ENCODE measurements around the gene SPSB3.
"Not testable (repeated sequence)": the region's sequence is repeated elsewhere in the genome, so short reads cannot be mapped to it uniquely, and the experiment has no call there.

Gene SPSB3

DNA sequence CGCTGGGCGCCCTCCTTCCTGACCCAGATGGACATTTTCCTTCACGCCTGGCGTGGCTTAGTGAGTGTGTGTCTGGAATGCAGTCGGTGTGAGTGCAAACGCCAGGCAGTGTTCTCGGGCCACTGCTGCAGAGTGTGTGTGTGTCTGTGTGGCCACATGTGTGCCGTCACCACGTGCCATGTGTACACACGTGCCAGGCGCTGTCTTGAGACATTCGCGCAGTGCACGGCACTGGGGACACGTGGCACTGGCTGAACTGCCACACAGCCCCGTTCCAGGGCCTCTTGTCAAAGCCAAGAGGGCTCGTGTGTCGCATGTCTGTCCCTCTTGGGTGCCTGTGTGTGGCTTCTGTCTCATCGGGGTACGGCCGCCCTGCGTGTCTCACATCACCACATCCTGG lies 47.6 kb downstream of the SPSB3 start:
- no peak for DNase-seq

DNA sequence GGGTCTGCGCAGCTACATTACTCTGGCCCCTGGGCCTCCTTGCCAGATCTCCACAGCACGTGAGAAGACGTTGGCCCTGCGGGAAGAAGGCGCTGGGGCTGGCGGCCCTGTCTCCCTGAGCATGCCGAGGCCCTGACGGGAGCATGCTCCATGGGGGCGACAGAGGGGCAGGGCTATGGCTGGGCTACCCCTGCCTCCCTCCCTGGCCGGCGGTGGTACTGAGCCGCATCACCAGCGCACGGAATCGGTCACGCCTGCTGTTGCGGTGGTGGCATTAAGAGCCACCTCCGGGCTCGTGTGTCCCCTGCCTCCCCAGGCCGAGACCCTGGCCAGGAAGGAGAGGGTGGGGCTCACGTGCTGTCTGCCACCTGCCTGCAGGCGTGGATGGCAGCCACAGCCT lies 48.2 kb downstream of the SPSB3 start:
- no peak for DNase-seq

DNA sequence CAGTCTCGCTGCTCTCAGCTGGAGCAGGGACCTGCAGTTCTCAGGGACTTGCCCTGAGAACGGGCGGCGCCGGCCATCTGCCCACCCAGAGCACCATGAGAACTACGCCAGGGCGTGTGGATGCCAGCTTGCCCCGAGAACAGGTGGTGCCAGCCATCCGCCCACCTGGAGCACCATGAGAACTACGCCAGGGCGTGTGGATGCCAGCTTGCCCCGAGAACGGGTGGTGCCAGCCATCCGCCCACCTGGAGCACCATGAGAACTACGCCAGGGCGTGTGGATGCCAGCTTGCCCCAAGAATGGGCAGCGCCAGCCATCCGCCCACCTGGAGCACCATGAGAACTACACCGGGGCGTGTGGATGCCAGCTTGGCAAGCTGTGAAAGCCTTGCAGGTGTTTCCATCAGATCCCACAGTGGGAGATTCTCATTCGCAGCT lies 49.8 kb downstream of the SPSB3 start:
- DNase-seq, result not testable (repeated sequence)

DNA sequence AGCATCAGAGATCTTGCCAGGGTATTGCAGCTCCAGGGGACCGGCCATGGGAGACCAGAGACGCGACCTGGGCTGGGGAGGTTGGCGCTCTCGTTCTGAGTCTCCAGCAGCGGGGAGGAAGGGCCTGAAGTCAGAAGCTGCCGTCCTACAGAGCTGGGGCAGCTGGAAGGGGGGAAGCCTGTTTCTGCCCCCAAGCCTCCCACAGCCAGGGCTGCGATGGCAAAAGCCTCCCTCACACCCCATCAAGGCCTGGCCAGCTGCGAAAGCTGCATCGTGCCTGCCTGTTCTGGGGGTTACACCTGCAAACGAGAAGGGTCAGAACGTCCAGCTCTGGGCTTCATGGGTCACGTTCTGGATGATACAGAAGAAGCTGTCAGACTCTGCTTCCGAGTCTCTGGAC lies 50.3 kb downstream of the SPSB3 start:
- no peak for DNase-seq

DNA sequence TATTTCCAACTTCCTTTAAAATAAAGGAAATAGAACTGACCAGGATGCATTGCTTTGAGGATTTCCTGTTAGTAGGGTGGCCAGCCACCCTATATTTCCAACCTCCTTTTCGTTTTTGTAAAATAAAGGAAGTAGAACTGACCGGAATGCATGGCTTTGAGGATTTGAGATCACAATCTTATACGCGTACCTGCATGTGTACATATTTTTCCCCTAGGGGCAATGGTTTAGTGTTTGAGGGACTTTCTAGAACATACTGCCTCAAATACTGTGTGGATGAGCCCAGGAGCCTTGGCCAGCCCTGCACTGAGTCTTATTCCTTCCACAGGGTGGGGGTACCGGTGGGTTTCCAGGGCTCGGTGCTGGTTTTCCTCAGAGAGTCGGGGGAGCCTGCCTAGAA lies 50.8 kb downstream of the SPSB3 start:
- DNase-seq, result no peak

DNA sequence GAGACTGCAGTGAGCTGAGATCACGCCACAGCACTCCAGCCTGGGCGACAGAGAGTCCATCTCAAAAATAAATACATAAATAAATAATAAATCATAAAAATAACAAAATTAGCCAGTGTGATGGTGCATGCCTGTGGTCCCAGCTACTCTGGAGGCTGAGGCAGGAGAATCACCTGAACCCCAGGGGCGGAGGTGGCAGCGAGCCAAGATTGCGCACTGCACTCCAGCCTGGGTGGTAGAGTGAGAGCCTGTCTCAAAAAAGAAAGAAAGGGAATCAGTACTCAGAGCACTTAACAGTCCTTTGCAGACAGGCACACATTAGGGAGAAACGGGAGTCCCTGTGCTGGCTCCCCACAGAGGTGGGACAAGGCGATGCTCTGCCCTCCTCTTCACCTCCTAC lies 51.3 kb downstream of the SPSB3 start:
- DNase-seq, result no peak

DNA sequence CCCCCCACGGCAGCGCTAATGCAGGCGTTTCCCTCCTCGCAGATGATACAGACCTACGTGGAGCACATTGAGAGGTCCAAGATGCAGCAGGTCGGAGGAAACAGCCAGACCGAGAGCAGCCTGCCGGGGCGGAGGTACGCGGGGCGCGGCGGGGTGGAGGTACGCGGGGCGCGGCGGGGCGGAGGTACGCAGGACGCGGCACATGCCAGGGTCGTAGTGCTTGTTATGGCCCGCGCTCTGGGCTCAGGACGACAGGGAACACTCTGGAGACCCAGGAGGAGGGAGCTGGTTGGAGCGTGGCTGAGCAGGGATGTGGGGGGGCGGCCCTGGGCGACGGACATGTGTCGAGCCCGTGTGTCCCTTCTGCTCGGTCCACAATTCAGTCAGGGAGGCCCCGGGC lies 52.9 kb downstream of the SPSB3 start:
- DNase-seq, result no peak

DNA sequence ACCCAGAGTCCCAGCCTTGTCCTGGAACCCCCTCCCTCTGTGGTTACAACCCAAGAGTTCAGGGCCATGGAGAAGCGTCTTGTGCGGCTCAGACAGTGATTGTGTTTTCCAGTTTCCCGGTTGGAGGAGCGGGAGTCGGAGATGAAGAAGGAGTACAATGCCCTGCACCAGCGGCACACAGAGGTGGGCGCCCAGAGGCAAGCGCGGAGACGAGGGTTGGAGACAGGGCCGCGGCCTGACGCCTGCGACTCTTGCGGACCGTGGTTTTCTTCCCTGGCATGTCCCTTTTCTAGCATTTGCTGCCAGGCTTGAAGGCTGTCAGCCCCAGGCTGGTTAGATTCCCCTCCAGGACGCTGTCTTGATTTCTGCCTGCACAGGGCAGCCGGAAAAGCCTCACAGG lies 53.3 kb downstream of the SPSB3 start:
- no peak for DNase-seq

DNA sequence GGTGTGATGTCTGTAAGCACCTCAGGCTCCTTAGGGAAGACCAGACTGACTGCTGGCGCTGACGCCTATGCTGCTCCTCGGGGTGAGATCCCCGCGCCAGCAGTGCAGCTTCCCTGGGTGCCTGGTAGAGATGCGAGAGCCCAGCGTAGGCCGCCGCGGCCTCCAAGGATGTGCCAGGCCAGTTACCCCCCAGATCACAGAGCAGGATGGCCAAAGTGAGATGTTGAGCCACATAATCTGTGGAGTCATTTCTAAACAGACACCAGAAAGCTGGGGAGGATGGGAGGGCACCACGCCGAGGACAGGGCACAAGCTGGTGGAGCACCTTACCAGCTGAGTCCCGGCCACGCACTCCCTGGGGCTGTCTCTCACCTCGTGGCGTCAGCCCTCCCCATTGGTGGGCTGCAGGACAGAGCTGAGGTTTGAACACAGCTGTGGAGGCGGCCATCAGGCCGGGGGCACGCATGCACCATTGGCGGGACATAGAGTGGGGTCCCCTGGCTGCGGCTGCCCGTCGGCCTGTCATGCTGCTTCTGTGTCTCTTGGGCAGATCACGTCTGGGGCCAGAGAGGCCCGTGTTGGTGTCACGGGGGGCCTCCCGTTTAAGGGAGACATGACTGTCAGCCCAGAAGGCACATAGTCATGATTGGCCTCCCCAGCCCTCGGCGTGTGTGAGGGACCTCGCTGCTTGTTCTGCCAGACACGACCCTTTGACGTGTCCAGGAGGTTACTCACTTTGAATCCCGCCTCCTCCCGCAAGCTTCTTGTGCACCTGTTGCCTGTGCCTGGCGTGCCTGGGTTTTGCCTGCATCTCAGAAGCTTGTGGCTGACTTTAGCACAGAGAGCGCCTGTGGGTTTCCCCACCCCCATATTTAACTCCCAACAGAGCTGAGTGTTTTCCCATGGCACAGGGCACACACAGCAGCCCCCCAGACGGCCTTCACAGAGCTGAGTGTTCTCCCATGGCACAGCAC lies 54.4 kb downstream of the SPSB3 start:
- DNase-seq, result no peak

Data from CD4-positive, alpha-beta T cell treated with Interferon gamma for 1 hour (primary cell).